Fibroblast of the aortic adventitia (primary cell): Measurements from ENCODE around the gene TRIM27. TPM values are rescaled to one million over a fixed set of nuclear protein-coding genes. Genes with fewer than 3 reads are reported as not detected.
A peak's percentile ranks its signal among the peaks of the same experiment; 100 is the strongest.
"Not testable (repeated sequence)": the region's sequence is repeated elsewhere in the genome, so short reads cannot be mapped to it uniquely, and the experiment has no call there.

ENCODE experiments used
- DNase-seq: peaks from one replicate; pipeline ENCODE4 v3.0.0-alpha.2; 2010; ENCODE audit warnings: low read depth
- H3K4me3 ChIP-seq: 2 replicates; pipeline ENCODE4 v1.5.1; 2011; ENCODE audit warnings: low read depth, mild to moderate bottlenecking, control low read depth, low read length, moderate library complexity
- total RNA-seq: library from RNA; depleted of rRNA; stranded (reverse); fragments of >200 nt; gene quantifications from 2 replicates; pipeline ENCODE4 v1.2.3, GENCODE V29; 2012; ENCODE audit warnings: low replicate concordance
- TF ChIP-seq, protein P1 (sequence below): IDR thresholded peaks from 2 replicates; pipeline ENCODE4 v1.5.1; 2011; ENCODE audit warnings: mild to moderate bottlenecking, low read length, control low read depth, inconsistent platforms; ENCODE audit not compliant: insufficient read depth

The TRIM27 gene
- total RNA-seq, 1 donor: 49.7 TPM

DNA sequence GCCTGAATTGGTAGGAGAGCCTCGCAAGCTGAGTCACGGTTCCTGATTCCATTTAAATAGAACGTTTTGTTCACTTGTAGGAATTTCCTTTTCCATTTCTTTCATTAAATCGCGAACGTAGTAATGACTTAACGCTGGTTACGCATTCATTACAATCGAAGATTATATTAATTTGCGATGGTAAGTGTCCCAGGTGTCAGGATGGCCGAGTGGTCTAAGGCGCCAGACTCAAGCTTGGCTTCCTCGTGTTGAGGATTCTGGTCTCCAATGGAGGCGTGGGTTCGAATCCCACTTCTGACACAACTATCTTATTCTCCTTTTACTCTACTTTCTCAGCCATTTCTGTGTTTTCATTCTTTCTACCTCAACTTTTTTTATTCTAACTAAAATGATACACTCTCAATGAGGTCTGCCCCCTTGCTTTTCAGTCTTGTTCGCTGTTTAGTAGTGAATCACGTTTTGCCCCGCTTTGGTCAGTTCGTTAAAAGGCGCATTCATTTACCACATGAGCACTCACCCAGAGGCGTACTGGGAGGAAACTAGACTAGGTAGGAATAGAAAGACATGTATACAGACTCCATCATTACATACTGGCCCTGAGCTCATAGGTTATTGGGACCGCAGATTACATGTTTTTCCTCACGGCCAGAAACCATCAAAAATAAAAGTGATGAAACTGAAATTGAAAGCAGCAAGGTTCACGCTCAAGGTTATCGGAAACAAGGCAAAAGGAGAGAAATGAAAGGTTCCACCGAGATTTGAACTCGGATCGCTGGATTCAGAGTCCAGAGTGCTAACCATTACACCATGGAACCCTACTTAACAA, 17.3 kb upstream of the TRIM27 start:
- H3K4me3 ChIP-seq: peak overlapping the region; percentile 72
- TF ChIP-seq, protein P1, sequence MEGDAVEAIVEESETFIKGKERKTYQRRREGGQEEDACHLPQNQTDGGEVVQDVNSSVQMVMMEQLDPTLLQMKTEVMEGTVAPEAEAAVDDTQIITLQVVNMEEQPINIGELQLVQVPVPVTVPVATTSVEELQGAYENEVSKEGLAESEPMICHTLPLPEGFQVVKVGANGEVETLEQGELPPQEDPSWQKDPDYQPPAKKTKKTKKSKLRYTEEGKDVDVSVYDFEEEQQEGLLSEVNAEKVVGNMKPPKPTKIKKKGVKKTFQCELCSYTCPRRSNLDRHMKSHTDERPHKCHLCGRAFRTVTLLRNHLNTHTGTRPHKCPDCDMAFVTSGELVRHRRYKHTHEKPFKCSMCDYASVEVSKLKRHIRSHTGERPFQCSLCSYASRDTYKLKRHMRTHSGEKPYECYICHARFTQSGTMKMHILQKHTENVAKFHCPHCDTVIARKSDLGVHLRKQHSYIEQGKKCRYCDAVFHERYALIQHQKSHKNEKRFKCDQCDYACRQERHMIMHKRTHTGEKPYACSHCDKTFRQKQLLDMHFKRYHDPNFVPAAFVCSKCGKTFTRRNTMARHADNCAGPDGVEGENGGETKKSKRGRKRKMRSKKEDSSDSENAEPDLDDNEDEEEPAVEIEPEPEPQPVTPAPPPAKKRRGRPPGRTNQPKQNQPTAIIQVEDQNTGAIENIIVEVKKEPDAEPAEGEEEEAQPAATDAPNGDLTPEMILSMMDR: no peak
- peak; percentile 93 for DNase-seq

DNA sequence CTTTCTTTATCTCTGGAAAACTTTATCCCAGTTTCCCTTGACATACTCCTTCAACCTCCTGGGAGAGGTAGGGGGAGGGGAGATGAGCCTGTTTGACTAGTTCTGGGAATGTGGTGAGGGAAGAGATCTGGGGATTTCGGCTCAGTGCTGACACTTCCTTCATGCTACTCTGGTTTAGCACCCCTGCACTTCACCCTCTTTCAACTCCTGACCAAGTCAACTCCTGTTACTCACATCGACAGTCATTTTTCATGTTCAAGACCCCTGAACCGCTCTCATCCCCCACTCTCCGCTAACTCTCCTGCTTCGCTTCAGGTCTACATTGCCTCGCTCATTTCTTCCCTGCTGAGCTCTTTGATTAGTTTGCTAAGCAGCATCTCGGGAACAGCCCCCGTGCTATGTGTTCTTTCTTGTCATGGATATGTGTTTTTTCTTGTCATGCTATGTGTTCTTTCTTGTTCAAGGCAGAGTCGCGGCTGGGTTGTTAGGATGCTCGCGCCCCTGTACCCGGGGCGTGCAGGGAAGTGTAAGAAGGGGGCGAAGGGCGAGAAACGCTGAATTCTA, 16.6 kb upstream of the TRIM27 start:
- H3K4me3 ChIP-seq: peak overlapping the region; percentile 72
- DNase-seq: no peak
- TF ChIP-seq, protein P1: no peak

DNA sequence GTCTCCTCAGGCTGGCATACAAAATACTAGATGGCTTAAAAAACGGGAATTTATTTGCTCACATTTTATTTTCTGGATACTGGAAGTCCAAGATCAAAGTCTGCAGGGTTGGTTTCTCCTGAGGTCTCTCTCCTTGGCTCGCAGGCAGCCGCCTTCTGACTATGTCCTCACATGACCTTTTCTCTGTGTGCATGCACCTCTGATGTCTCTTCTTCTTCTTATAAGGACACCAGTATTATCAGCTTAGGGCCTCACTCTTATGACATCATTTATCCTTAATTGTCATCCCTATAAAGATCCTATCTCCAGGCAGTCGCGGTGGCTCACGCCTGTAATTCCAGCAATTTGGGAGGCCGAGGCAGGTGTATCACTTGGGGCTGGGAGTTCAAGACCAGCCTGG, 9.3 kb upstream of the TRIM27 start:
- TF ChIP-seq, protein P1: no peak
- H3K4me3 ChIP-seq: no peak overlapping the region
- no peak for DNase-seq

DNA sequence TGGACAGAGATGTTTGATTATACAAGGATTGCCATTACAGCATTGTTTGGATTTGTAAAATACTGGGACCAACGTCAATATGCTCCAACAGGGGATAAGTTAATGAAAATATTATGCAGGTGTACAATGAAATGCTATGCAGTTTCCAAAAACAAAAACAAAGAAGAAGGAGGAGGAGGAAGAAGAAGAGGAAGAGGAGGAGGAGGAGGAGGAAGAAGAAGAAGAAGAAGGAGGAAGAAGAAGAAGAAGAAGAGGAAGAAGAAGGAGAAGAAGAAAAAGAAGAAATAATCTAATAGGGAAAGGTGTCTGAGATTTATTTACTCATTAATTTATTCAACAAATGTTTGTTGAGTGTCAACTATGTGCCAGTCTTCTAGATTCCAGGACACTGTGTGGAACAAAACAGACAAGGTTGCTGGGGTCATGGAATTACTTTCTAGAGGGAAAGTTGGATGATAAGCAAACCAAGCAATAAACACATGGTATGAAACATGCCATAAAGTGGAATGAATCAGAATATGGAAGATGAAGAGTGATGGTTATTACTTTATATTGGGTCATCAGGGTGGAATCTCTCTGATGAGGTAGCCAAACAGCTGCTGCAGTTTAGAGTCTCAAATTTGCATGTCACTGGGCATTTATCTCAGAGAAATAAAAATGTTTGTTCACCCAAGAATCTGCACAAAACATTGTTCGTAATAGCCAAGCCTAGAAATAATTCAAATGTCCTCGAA, 6.3 kb upstream of the TRIM27 start:
- no peak for DNase-seq
- no peak overlapping the region for H3K4me3 ChIP-seq
- TF ChIP-seq, protein P1: no peak

DNA sequence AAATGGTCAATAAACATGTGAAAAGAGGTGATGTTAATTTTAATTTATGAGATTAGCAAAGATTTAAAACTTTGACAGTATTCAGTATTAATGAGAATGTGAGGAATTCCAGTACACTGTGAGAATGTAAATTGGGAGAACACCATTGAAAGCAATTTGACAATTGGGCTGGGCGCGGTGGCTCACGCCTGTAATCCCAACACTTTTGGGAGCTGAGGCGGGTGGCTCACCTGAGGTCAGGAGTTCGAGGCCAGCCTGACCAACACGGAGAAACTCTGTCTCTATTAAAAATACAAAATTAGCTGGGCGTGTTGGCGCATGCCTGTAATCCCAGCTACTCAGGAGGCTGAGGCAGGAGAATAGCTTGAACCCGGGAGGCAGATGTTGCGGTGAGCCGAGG, 5.6 kb upstream of the TRIM27 start:
- DNase-seq: not testable (repeated sequence)

DNA sequence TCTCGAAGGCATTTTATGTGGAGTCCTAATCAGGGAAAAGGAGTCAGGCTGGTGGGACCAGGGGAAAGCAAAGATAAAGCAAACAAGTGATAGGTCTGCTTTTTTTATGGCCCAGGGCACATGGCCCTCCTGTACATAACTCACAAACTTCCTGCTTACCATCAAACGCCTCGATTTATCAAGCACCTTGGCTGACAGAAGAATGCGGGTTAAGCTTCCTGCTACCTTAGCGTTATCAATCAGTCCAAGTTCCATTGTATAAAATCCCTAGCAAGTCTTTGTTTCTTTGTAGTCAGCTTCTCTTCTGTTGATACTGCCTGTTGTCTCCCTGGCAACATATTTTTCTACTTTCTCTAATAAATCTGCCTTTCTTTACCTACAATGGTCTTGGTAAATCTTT, 4.1 kb upstream of the TRIM27 start:
- no peak overlapping the region for H3K4me3 ChIP-seq
- TF ChIP-seq, protein P1: no peak
- DNase-seq: no peak

More for the DNA sequence above, 5.6 kb upstream of the TRIM27 start:
- not testable (repeated sequence) for H3K4me3 ChIP-seq

DNA sequence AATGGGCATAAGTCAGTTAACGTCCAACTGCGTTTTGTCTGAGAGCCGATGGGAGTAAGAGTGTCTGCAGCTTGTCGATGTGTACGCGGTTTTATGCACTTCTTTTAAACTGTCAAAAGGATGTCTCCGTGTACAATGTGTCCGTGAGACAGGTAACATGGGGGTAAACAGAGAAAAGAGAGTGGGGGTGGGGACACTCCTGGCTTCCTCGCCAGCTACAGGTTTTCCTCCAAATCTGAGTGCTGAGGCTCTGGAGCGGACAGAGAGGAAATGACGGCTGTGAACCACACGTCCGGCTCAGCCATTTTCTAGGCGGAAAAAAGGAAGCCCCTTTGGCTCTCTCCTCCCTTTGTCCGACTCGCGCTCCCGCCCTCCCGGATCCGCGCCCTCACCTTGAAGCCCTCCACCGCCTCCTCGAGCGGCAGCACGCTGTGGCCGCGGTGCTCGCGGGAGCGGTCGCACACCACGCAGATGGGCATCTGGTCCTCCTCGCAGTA, 916 bp downstream of the TRIM27 start:
- DNase-seq: peak; percentile 45
- H3K4me3 ChIP-seq: peak overlapping the region; percentile 96
- TF ChIP-seq, protein P1: no peak
